Measurements from ENCODE around the gene TMEM235. TPM values are rescaled to one million over a fixed set of nuclear protein-coding genes. Genes with fewer than 3 reads are reported as not detected.

TMEM235 gene
- total RNA-seq, 2 experiments from 2014 or later, result 0.32 TPM; not detected in 1

GRCh38 chr17:78214706-78215061 is 16.7 kb upstream of the TMEM235 start:
- CTCF ChIA-PET (ENCODE audit: unreplicated experiment), result interaction anchor here (0.6 kb wide), 1 partner anchor 37 kb away, joined by 3 read pairs; no protein-coding TSS in a partner anchor
- peaks cover 39% of the 10 kb centered on the region for H3K79me2 ChIP-seq (ENCODE audit: insufficient read depth, low read depth, low read length)
- intact Hi-C loops (cut with micrococcal nuclease; ENCODE audit: unreplicated experiment), result loop anchor here (2.0 kb wide), 1 partner anchor 36 kb away; no protein-coding TSS in a partner anchor
- 0 out of 2 replicates have a peak, but pooled peaks cover 4% of the 10 kb centered on the region for H4K20me1 ChIP-seq (ENCODE audit: insufficient read depth, low read length)
- peak overlapping the region; percentile 93 for H3K4me2 ChIP-seq (ENCODE audit: low read length)
- H3K4me1 ChIP-seq (ENCODE audit: insufficient read depth, low read length, poor library complexity, severe bottlenecking), result peaks cover 18% of the 10 kb centered on the region
- POLR2A ChIA-PET, result interaction anchor here (0.6 to 1.1 kb wide), 5 partner anchors 11 to 1063 kb away, joined by 3 to 4 read pairs (median 3); no protein-coding TSS in a partner anchor
- DNase-seq (ENCODE audit: low spot score), result peak; percentile 53
- BruUV-seq (replicated peaks), result no TSS peak
- H2AFZ ChIP-seq (ENCODE audit: low read length), result peak overlapping the region; percentile 59; the same call in 1 of the 2 replicates
- peaks cover 52% of the 10 kb centered on the region for H3K36me3 ChIP-seq (ENCODE audit: insufficient read depth, low read length)
- H3K4me3 ChIP-seq (ENCODE audit: low read depth, low read length, poor library complexity, severe bottlenecking), result peak overlapping the region; percentile 75
- no peaks in the 10 kb centered on the region for H3K9me2 ChIP-seq (ENCODE audit: insufficient read depth, low read length)
- TF ChIP-seq CTCF (conservative IDR thresholded peaks at IDR 0.05; ENCODE audit: low read length), result no peak
- no peak for TF ChIP-seq EZH2phosphoT487 (IDR thresholded peaks at IDR 0.05; ENCODE audit: borderline replicate concordance, low read depth, low read length)
- H3K27ac ChIP-seq (ENCODE audit: low read depth, low read length, poor library complexity, severe bottlenecking), result peak overlapping the region; percentile 75
- H3K9me3 ChIP-seq (ENCODE audit: low read length), result no peaks in the 10 kb centered on the region

- no peak overlapping the region for H3K4me3 ChIP-seq (ENCODE audit: low read depth, low read length, poor library complexity, severe bottlenecking)
- intact Hi-C loops (cut with micrococcal nuclease; ENCODE audit: unreplicated experiment), result no loop called here
- CTCF ChIA-PET (ENCODE audit: unreplicated experiment), result no interaction called here
- TF ChIP-seq CTCF (conservative IDR thresholded peaks at IDR 0.05; ENCODE audit: low read length), result no peak
- TF ChIP-seq EZH2phosphoT487 (IDR thresholded peaks at IDR 0.05; ENCODE audit: borderline replicate concordance, low read depth, low read length), result no peak
- H3K79me2 ChIP-seq (ENCODE audit: insufficient read depth, low read depth, low read length), result peaks cover 34% of the 10 kb centered on the region
- DNase-seq (ENCODE audit: low spot score), result no peak
- H3K9me3 ChIP-seq (ENCODE audit: low read length), result no peaks in the 10 kb centered on the region
- H3K9me2 ChIP-seq (ENCODE audit: insufficient read depth, low read length), result no peaks in the 10 kb centered on the region
- H3K27ac ChIP-seq (ENCODE audit: low read depth, low read length, poor library complexity, severe bottlenecking), result no peak overlapping the region
- POLR2A ChIA-PET, result no interaction called here
- BruUV-seq (replicated peaks), result no TSS peak
- no peak overlapping the region for H3K4me2 ChIP-seq (ENCODE audit: low read length)
- 0 out of 2 replicates have a peak, but pooled peaks cover 4% of the 10 kb centered on the region for H4K20me1 ChIP-seq (ENCODE audit: insufficient read depth, low read length)
- H3K36me3 ChIP-seq (ENCODE audit: insufficient read depth, low read length), result peaks cover 94% of the 10 kb centered on the region
- no peak overlapping the region for H2AFZ ChIP-seq (ENCODE audit: low read length)
- peaks cover 13% of the 10 kb centered on the region for H3K4me1 ChIP-seq (ENCODE audit: insufficient read depth, low read length, poor library complexity, severe bottlenecking)
Measured at GRCh38 chr17:78219396-78220150, 11.9 kb upstream of the TMEM235 start.

DNA sequence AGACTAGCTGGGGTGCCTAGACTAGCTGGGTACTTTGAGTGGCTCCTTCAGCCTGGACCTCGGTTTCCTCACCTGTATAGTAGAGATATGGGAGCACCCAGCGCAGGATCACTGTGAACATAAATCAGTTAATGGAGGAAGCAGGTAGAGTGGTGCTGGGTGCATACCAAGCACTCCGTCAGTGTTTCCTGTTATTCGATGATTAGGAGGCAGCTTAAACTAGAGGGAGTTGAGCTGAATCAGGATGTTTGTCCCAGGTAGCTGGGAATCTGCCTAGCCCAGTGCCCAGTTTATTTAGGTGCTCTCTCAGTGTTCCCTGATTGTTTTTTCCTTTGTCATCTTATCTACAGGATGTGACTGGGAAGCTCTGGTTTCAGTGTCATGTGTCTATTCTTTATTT is 8.4 kb upstream of the TMEM235 start:
- H3K27ac ChIP-seq (ENCODE audit: low read depth, low read length, poor library complexity, severe bottlenecking), result no peak overlapping the region
- intact Hi-C loops (cut with micrococcal nuclease; ENCODE audit: unreplicated experiment), result no loop called here
- DNase-seq (ENCODE audit: low spot score), result no peak
- CTCF ChIA-PET (ENCODE audit: unreplicated experiment), result no interaction called here
- no peaks in the 10 kb centered on the region for H3K4me1 ChIP-seq (ENCODE audit: insufficient read depth, low read length, poor library complexity, severe bottlenecking)
- no TSS peak for BruUV-seq (replicated peaks)
- no peaks in the 10 kb centered on the region for H3K9me3 ChIP-seq (ENCODE audit: low read length)
- H4K20me1 ChIP-seq (ENCODE audit: insufficient read depth, low read length), result no peaks in the 10 kb centered on the region
- TF ChIP-seq CTCF (conservative IDR thresholded peaks at IDR 0.05; ENCODE audit: low read length) (no peak), EZH2phosphoT487 (IDR thresholded peaks at IDR 0.05; ENCODE audit: borderline replicate concordance, low read depth, low read length) (no peak)
- no peaks in the 10 kb centered on the region for H3K9me2 ChIP-seq (ENCODE audit: insufficient read depth, low read length)
- H3K79me2 ChIP-seq (ENCODE audit: insufficient read depth, low read depth, low read length), result peaks cover 1% of the 10 kb centered on the region; the same call in 1 of the 2 replicates
- no peak overlapping the region for H3K4me2 ChIP-seq (ENCODE audit: low read length)
- no peak overlapping the region for H3K4me3 ChIP-seq (ENCODE audit: low read depth, low read length, poor library complexity, severe bottlenecking)
- POLR2A ChIA-PET, result interaction anchor here (1.9 kb wide), 1 partner anchor 36 kb away, joined by 4 read pairs; the partner anchor contains the start of genes AFMID and TK1
- no peak overlapping the region for H2AFZ ChIP-seq (ENCODE audit: low read length)
- H3K36me3 ChIP-seq (ENCODE audit: insufficient read depth, low read length), result peaks cover 71% of the 10 kb centered on the region
